NCI-H524 (cell line): ENCODE data around the gene ARL16.
A peak's percentile ranks its signal among the peaks of the same experiment; 100 is the strongest.

Experiments used
- DNase-seq, 2 experiments: peaks; one replicate each; lab custom pipeline; 2025; lab: John Stamatoyannopoulos, UW

Gene ARL16

GRCh38 chr17:81712468-81713003, 28.9 kb upstream of the ARL16 start:
- DNase-seq: peak; percentile 73 to 74

DNA sequence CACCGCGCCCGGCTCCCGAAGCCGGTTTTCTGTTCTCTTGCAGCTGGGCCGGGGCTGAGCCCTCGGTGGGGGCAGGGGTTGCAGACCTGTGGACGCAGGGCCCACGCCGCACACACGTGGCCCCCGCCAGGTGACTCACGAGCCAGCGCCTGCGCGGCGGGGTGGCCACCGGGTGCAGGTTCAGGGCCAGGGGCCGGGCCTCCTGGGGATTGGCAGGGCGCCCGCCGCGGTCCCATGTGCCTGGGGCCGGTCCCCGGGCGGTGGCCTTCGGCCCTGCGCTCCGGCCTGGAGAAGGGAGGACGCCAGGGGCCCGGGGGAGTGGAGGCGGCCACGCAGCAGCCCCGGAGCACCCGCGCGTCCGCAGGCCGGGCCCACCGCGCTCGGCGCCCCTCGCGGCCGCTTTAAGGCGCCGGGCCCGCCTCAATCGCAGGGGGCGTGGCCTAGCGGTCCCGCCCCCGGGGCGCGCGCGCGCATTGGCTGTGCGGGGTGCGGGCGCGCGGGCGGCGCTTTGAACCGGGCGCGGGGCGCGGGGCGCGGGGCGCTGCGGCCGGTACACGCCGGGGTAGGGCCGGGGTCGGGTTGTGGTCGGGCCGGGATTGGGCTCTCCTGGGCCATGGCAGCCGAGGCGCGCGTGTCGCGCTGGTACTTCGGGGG, 28.3 kb upstream of the ARL16 start, which contains the start of gene SLC25A10:
TSS of gene SLC25A10 (plus strand) at position 471 of the 654 bp plus-strand sequence. CDS start at position 614, 143 bp downstream.
- peak; percentile 70 to 92 for DNase-seq

DNA sequence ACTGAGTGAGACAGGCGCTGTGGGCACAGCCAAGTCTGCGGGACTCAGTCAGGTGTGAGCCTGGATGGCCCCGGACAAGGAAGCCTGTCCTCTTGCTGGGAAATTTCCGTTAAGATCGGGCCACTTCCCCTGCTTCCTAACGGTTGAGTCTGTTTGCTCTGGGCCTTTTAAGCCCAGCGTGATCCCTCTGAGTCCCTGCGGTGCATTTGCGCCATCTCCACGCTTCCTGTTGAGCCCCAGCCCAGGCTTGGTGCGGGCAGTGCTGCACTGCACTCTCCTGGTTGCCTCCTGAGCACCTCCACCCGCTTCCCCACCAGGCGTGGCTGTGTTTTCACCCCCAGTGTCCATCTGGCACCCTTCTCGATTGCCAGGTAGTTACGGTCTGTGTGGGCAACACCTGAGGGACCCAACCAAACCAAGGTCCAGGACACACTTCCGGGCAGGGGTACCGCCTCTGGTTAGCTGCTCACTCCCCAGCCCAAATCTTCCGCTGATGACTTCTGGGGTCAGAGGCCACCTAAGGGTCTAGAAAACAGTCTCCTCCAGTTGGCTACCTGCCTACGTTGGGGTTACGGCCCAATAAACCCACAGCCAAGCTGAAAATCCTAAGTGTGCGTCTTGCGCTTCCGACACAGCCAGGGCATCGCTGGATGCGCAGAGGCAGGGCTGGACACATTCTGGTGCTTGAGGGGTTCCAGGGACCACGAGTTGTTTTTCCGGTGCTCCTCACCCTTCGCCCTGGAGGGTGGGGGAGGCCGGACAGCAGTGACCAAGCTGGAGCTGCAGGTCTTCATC, 27.1 kb upstream of the ARL16 start:
- DNase-seq: peak in 1 of 2 experiments; percentile 61

DNA sequence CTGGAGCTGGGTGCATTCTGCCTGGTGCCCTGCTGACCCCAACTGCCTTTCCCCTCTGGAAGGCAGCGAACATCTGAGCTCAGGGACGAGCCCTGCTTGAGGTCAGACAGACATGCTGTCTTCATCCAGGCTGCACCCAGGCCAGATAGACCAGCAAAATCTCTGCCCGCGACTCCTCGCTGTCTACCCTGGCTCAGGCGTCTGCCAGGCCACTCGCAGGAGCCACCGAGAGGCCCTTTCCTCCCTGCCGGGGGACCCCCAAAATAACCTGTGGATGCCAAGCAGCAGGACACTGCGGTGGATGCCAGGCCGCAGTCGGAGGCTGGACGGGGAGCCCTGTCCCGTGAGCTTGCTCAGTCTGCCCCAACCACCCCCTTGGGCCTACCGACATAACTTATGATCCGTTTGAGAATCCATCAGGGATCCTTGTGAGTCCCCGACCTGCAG, 25.2 kb upstream of the ARL16 start:
- DNase-seq: no peak

DNA sequence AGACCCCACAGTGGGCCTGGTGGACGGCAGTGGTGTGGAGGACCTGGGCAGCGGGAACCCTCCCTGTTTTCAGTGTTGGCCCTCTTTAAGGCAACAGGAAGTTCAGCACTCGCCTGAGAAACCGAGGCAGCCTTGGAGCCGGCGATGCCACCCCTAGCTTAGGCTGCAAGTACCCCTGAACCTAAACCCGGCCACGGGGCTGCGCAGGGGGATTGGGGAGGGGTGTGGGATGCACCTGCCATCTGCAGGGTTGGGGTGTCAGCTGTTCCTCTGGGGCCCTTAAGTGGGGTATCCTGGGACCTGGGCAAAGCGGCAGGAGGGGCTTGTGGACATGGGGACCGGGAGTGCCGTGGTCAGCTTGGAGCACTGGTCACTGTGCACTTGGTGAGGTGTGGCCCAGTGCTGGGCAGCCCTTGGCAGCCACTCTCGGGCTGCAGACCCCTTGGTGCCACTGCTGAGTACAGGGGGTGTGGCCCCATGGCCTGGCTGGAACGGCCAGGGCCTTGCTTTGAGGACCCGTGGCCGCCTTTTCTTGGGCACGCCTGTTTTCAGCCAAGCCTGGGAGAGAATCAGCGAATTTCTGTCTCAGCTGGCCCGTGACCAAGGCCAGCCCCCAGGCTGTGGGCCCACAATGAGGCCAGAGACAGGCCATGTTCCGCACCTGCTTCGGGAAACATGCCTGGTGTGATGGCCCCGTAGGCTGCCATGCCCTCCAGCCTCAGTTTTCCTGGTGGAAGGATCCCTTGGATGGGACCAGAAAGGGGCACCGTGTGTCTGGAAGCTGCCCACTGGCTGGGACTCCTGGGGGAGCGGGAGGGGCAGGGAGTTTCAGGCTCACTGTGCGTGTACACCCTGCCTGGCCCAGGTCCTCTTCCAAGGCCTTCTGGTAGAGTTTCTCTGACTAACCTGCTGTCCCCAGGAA, 24.4 kb upstream of the ARL16 start:
- no peak for DNase-seq

- DNase-seq: no peak
Observed at GRCh38 chr17:81706757-81707624, 23.4 kb upstream of the ARL16 start.

DNA sequence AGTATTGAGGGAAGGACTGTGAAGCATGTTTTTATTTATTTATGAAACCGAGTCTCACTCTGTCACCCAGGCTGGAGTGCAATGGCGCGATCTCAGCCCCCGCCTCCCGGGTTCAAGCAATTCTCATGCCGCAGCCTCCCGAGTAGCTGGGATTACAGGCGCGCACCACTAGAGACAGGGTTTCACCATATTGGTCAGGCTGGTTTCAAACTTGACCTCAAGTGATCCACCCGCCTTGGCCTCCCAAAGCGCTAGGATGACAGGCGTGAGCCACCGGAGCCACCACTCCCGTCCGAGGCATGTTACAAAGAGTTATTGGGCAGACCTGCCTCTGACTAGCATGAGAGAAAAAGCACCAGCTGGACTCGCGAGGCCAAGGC, 22.6 kb upstream of the ARL16 start:
- no peak for DNase-seq

DNA sequence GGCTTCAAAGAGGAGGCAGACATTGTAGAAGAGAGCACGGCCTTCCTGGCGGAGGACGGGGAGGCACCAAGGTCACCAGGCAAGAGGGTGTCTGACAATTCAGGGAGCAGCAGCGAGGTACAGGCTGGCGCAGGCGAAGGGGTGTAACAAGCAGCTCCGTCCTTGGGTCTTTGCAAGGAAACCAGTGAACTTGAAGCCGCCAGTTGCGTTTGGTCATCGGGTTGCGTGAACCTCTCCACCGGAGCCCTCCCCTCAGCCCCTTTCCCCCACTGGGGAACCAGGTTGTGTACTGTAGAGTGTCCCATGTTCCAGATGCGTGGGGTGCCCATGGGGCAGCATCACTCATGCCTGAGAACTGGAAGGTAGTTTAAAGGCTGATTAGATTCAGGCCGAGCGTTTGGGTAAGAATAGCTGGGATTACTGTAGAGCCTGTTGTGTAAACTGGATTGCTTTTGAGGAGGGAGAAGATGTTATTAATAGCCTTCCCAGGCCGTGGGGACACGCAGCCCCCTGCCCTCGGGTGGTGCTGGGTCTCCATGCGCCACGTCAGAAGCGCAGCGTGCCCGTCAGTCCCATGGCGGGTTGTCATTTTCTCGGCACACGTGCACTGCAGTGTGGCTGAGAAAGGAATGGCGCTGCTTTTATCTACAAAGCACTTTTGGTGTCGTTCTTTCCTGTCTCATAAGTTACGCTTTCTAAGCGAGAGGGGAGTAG, 22.1 kb upstream of the ARL16 start:
- DNase-seq: no peak

GRCh38 chr17:81703747-81704654, 20.4 kb upstream of the ARL16 start:
- peak in 1 of 2 experiments; percentile 46 for DNase-seq

DNA sequence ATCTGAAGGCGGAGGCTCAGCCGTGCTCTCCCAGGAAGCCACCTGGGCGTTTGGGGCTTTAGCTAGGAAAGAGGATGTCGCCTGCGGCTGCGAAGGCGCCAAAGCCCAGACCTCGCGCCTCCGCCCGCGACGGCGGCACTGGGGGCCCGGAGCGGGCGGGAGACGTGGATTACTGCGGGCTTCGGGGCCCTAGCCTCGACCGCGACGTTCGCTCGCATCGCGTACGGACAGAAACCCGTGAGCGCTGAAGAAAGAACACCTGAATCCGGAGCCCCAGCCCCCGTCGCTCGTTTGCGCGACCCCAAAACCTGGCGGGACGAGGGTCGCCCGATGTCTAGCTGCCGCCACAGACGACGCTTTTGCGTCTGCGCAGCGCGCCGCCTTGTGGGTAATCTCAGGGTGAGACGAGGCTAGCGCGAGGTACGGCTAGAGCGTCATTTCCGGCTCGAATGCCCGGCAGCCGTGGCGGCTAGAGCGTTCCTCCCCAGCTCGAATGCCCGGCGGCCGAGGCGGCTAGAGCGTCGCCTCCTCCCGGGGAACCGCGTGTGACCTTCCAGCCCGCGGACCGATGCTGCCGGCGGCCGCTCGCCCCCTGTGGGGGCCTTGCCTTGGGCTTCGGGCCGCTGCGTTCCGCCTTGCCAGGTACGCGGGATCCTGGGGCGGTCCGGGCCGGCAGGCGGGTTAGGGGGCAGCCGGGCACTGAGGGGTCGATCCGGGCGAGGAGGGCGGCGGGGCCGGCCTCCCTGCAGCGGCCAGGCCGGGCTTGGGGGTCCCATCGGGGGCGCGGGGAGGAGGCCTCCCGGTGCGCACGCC, 19.5 kb upstream of the ARL16 start, which contains the start of gene MRPL12:
TSS of gene MRPL12 (plus strand) at position 434 of the 813 bp plus-strand sequence. CDS start at position 569, 135 bp downstream.
- peak; percentile 96 to 99 for DNase-seq

- peak in 1 of 2 experiments; percentile 40 for DNase-seq
Observed at GRCh38 chr17:81701288-81702071, 17.9 kb upstream of the ARL16 start.

DNA sequence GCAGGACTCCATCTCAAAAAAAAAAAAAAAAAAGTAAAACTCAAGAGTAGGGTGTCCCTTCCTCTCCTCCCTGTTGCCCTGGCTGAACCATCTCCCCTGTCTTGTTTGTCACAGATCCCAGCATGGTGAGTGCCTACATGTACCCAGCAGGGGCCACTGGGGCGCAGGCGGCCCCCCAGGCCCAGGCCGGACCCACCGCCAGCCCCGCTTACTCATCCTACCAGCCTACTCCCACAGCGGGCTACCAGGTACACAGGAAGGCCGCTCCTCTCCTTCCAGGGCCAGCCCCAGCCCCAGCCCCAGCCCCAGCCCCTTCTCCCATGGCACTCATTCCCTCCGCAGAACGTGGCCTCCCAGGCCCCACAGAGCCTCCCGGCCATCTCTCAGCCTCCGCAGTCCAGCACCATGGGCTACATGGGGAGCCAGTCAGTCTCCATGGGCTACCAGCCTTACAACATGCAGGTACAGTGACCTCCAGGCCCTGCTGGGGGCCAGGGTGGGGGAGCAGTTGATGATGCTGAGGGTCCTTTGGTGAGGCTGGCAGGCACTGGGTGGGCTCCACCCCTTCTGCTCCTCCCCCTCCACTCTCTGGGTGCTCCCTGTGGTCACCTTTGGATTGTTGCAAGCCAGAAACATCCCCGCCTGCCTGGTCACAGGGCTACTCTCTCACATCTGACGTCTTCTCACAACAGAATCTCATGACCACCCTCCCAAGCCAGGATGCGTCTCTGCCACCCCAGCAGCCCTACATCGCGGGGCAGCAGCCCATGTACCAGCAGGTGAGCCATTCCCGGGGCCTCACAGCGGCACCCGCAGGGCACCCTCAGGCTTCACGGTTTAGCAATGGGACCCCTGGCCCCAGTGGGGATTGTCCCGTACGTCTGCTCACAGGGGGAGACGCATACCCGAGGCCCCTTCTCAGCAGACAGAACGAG, 17.0 kb upstream of the ARL16 start:
- no peak for DNase-seq

DNA sequence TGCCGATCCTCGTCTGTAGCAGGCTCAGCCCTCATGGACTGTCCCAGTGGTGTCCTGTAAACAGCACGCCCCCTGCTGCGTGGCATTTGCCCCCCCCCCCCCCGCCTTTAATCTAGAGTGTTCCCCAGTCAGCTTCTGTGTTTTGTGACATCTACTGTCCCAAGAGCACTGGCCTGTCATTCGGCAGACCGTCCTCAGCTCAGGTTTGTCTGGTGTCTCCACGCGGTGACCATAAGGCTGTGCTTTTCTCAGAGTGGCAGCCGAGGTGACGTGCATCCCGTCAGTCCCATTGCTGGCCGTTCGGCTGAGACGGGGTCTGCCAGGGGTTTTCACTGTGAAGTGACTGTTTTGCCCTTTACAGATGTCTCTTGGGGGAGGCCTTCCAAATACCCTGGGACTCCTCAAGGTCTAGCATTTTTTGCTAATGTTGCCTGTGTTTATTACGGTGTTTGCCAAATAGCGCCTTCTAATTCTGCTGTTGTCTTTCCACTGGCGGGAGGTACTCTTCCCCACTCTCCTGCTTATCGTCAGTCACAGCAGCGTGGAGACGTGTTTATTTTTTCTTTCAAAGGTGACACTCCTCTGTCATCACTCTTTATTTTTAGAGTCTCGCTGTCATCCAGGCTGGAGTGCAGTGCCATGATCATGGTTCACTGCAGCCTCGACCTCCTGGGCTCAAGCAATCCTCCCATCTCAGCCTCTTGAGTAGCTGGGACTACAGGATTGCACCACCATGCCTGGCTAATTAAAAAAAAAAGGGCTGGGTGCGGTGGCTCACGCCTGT, 13.9 kb upstream of the ARL16 start:
- no peak for DNase-seq

- no peak for DNase-seq
Observed at GRCh38 chr17:81696218-81696941, 12.8 kb upstream of the ARL16 start.

- no peak for DNase-seq
Observed at GRCh38 chr17:81695801-81696200, 12.2 kb upstream of the ARL16 start.
